H9 (cell line): ENCODE data around the gene SNX18. TPM values are rescaled to one million over a fixed set of nuclear protein-coding genes. Genes with fewer than 3 reads are reported as not detected.

ENCODE experiments used
- DNase-seq: peaks from one replicate; pipeline ENCODE4 v3.0.0-alpha.2; 2017
- H2AFZ ChIP-seq: one replicate; pipeline ENCODE4 v1.6.1; 2013; ENCODE audit warnings: mild to moderate bottlenecking, low read length, control low read depth, moderate library complexity
- H2AK5ac ChIP-seq: 2 replicates; pipeline ENCODE4 v1.6.1; 2013; ENCODE audit warnings: low read length, control low read depth, mixed read lengths; ENCODE audit not compliant: insufficient read length
- H2BK120ac ChIP-seq: one replicate; pipeline ENCODE4 v1.6.1; 2013; ENCODE audit warnings: low read depth, mild to moderate bottlenecking, low read length, control low read depth, inconsistent platforms; ENCODE audit not compliant: poor library complexity, severe bottlenecking
- H2BK12ac ChIP-seq: 2 replicates; pipeline ENCODE4 v1.6.1; 2013; ENCODE audit warnings: low read length, control low read depth, mixed read lengths, low read depth; ENCODE audit not compliant: insufficient read length
- H2BK15ac ChIP-seq: 2 replicates; pipeline ENCODE4 v1.6.1; 2013; ENCODE audit warnings: low read depth, low read length, control low read depth
- H2BK20ac ChIP-seq: one replicate; pipeline ENCODE4 v1.6.1; 2013; ENCODE audit warnings: low read depth, mild to moderate bottlenecking, low read length, control low read depth, inconsistent platforms; ENCODE audit not compliant: poor library complexity, severe bottlenecking
- H2BK5ac ChIP-seq: 2 replicates; pipeline ENCODE4 v1.6.1; 2013; ENCODE audit warnings: low read length, control low read depth, mixed read lengths; ENCODE audit not compliant: insufficient read length
- H3K14ac ChIP-seq: 2 replicates; pipeline ENCODE4 v1.6.1; 2013; ENCODE audit warnings: low read length, control low read depth; ENCODE audit not compliant: insufficient read depth
- H3K18ac ChIP-seq: 2 replicates; pipeline ENCODE4 v1.6.1; 2013; ENCODE audit warnings: low read depth, mild to moderate bottlenecking, mixed read lengths, low read length, control low read depth; ENCODE audit not compliant: insufficient read length
- H3K23ac ChIP-seq: 2 replicates; pipeline ENCODE4 v1.6.1; 2013; ENCODE audit warnings: low read length, control low read depth, mixed read lengths, low read depth; ENCODE audit not compliant: insufficient read length
- H3K23me2 ChIP-seq: 2 replicates; pipeline ENCODE4 v1.6.1; 2013; ENCODE audit warnings: low read depth, mild to moderate bottlenecking, mixed read lengths, low read length, control low read depth; ENCODE audit not compliant: insufficient read length, poor library complexity, severe bottlenecking
- H3K27ac ChIP-seq: 2 replicates; pipeline ENCODE4 v1.5.1; 2013; ENCODE audit warnings: low read length, control low read depth, mixed read lengths, low read depth; ENCODE audit not compliant: insufficient read length
- H3K27me3 ChIP-seq: 2 replicates; pipeline ENCODE4 v1.6.1; 2013; ENCODE audit warnings: low read length, control low read depth, inconsistent platforms; ENCODE audit not compliant: insufficient read depth
- H3K4ac ChIP-seq: 2 replicates; pipeline ENCODE4 v1.6.1; 2013; ENCODE audit warnings: low read depth, mild to moderate bottlenecking, control low read depth, inconsistent platforms, low read length, moderate library complexity
- H3K4me1 ChIP-seq: 2 replicates; pipeline ENCODE4 v1.6.1; 2013; ENCODE audit warnings: low read length, control low read depth, inconsistent platforms; ENCODE audit not compliant: insufficient read depth
- H3K4me2 ChIP-seq: 2 replicates; pipeline ENCODE4 v1.6.1; 2013; ENCODE audit warnings: low read length, control low read depth, mixed read lengths; ENCODE audit not compliant: insufficient read length, insufficient read depth
- H3K56ac ChIP-seq: 2 replicates; pipeline ENCODE4 v1.6.1; 2013; ENCODE audit warnings: low read depth, mild to moderate bottlenecking, mixed read lengths, low read length, control low read depth; ENCODE audit not compliant: insufficient read length
- H3K79me1 ChIP-seq: 2 replicates; pipeline ENCODE4 v1.6.1; 2013; ENCODE audit warnings: low read depth, mild to moderate bottlenecking, moderate library complexity, low read length, control low read depth, inconsistent platforms; ENCODE audit not compliant: insufficient read depth, poor library complexity, severe bottlenecking
- H3K79me2 ChIP-seq: 2 replicates; pipeline ENCODE4 v1.6.1; 2013; ENCODE audit warnings: low read length, control low read depth, inconsistent platforms; ENCODE audit not compliant: insufficient read depth
- H3K9ac ChIP-seq: 2 replicates; pipeline ENCODE4 v1.6.1; 2013; ENCODE audit warnings: low read length, control low read depth, mixed read lengths; ENCODE audit not compliant: insufficient read length; ENCODE audit errors: extremely low read depth
- H3K9me3 ChIP-seq: one replicate; pipeline ENCODE4 v1.6.1; 2013; ENCODE audit warnings: low read depth, low read length, inconsistent platforms; ENCODE audit not compliant: control insufficient read depth
- H3T11ph ChIP-seq: one replicate; pipeline ENCODE4 v1.6.1; 2013; ENCODE audit warnings: mild to moderate bottlenecking, low read length, control low read depth, inconsistent platforms
- H4K20me1 ChIP-seq: one replicate; pipeline ENCODE4 v1.6.1; 2013; ENCODE audit not compliant: control insufficient read depth, insufficient read length, insufficient read depth
- H4K5ac ChIP-seq: 2 replicates; pipeline ENCODE4 v1.6.1; 2013; ENCODE audit warnings: low read depth, mild to moderate bottlenecking, mixed read lengths, low read length, control low read depth; ENCODE audit not compliant: insufficient read length
- H4K8ac ChIP-seq: replicated peaks from 2 replicates; pipeline ENCODE4 v1.6.1; 2013; ENCODE audit warnings: low read length, control low read depth, mixed read lengths, low read depth; ENCODE audit not compliant: insufficient read length
- H4K91ac ChIP-seq: 2 replicates; pipeline ENCODE4 v1.6.1; 2013; ENCODE audit warnings: low read depth, mild to moderate bottlenecking, moderate library complexity, mixed read lengths, low read length, control low read depth; ENCODE audit not compliant: insufficient read length
- H3K27ac Mint-ChIP-seq, 3 experiments: 2 replicates in 2 of 3; 3 replicates in 1 of 3; pipeline ENCODE4 v1.8.0; 2020 to 2021; ENCODE audit warnings: mixed read lengths in 3 of 3, mild to moderate bottlenecking in 1 of 3, moderate library complexity in 1 of 3
- H3K27me3 Mint-ChIP-seq: 2 replicates; pipeline ENCODE4 v1.8.0; 2021; ENCODE audit warnings: low read depth, mild to moderate bottlenecking, moderate library complexity, mixed read lengths
- H3K36me3 Mint-ChIP-seq, 3 experiments: 2 replicates in 2 of 3; 3 replicates in 1 of 3; pipeline ENCODE4 v1.8.0; 2020 to 2021; ENCODE audit warnings: low read depth in 3 of 3, mixed read lengths in 3 of 3; ENCODE audit not compliant: insufficient read depth in 1 of 3
- H3K4me1 Mint-ChIP-seq, 2 experiments: 2 replicates each; pipeline ENCODE4 v1.8.0; 2020; ENCODE audit warnings: mixed read lengths in 2 of 2
- H3K4me3 Mint-ChIP-seq, 2 experiments: 2 replicates in 1 of 2; 3 replicates in 1 of 2; pipeline ENCODE4 v1.8.0; 2020 to 2021; ENCODE audit warnings: mild to moderate bottlenecking in 2 of 2, mixed read lengths in 2 of 2, moderate library complexity in 1 of 2
- H3K9me3 Mint-ChIP-seq, 2 experiments: 2 replicates in 1 of 2; 3 replicates in 1 of 2; pipeline ENCODE4 v1.8.0; 2020; ENCODE audit warnings: mild to moderate bottlenecking in 2 of 2, mixed read lengths in 2 of 2, moderate library complexity in 1 of 2
- WGBS: extraction: QIAGEN DNeasy Blood & Tissue Kit; methylation state at CpG from one replicate; pipeline ENCODE4 v1.1.7; 2013; ENCODE audit warnings: missing lambda C conversion rate, low lambda C conversion rate, mixed read lengths; ENCODE audit not compliant: insufficient read length; ENCODE audit errors: extremely low coverage; 5-methylcytosine and 5-hydroxymethylcytosine counted together
- total RNA-seq: library from RNA; stranded (reverse); gene quantifications from 2 replicates; pipeline ENCODE4 v1.2.1, GENCODE V29; 2021
- TF ChIP-seq, protein P1 (sequence below): fragments of 200-600 bp; sonication (generic); conservative IDR thresholded peaks from 3 replicates; pipeline ENCODE4 v1.8.0; 2021; ENCODE audit warnings: antibody characterized with exemption, mild to moderate bottlenecking

SNX18 gene
- total RNA-seq, 1 experiment from 2014 or later = 17.2 TPM

DNA sequence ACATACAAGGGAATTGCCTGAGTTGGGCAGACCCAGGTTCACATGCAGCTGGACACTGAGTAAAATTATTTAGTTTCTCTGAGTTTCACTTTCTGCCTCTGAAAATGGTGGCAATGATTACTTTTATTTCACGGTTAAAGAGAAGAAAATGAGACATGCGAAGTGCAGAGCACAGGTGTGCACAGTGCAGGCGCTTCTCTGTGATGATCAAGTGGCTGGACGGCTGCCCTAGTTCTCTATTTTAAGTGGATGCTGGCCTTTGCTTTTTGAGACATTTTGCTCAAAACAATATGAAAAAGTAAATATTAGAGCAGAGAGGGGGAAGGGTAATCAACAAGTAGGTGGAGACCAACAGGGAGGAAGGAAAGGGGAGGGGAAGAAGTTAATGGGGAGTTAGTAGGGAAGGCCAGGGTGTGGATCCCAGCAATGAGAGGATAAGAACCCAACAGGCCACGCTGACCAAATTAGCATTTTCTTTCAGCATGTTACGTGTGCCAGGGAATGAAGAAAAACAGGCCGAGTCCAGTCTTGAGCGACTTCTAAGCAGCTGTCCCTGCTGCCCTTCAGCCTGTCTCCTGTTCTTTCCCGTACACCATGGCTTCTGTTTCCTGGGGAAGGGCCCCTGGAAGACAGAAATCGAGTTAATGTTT is 16.1 kb downstream of the SNX18 start:
- H3K27me3 ChIP-seq = no peaks in the 10 kb centered on the region
- H3K27ac ChIP-seq = no peak overlapping the region
- H4K8ac ChIP-seq = no peak overlapping the region
- no peak overlapping the region for H3K18ac ChIP-seq
- H3K79me2 ChIP-seq = no peaks in the 10 kb centered on the region; the same call in 1 of the 2 replicates
- H2BK15ac ChIP-seq = no peak overlapping the region
- TF ChIP-seq, protein P1, sequence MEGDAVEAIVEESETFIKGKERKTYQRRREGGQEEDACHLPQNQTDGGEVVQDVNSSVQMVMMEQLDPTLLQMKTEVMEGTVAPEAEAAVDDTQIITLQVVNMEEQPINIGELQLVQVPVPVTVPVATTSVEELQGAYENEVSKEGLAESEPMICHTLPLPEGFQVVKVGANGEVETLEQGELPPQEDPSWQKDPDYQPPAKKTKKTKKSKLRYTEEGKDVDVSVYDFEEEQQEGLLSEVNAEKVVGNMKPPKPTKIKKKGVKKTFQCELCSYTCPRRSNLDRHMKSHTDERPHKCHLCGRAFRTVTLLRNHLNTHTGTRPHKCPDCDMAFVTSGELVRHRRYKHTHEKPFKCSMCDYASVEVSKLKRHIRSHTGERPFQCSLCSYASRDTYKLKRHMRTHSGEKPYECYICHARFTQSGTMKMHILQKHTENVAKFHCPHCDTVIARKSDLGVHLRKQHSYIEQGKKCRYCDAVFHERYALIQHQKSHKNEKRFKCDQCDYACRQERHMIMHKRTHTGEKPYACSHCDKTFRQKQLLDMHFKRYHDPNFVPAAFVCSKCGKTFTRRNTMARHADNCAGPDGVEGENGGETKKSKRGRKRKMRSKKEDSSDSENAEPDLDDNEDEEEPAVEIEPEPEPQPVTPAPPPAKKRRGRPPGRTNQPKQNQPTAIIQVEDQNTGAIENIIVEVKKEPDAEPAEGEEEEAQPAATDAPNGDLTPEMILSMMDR = no peak
- H3K56ac ChIP-seq = no peak overlapping the region
- no peaks in the 10 kb centered on the region for H4K20me1 ChIP-seq
- Mint-ChIP-seq H3K27me3 (no peaks in the 10 kb centered on the region), H3K4me1 (peaks cover 13 to 18% of the 10 kb centered on the region in 2 experiments), H3K36me3 (no peaks in the 10 kb centered on the region; a peak in 2 of 7 replicates), H3K27ac (peak overlapping the region; percentile 32 to 86 (median 82)), H3K4me3 (no peak overlapping the region), H3K9me3 (no peaks in the 10 kb centered on the region)
- no peak overlapping the region for H2AK5ac ChIP-seq
- no peak overlapping the region for H2BK5ac ChIP-seq
- no peak overlapping the region for H3T11ph ChIP-seq
- no peak for DNase-seq
- H4K91ac ChIP-seq = no peak overlapping the region
- H4K5ac ChIP-seq = no peak overlapping the region
- no peak overlapping the region for H3K4ac ChIP-seq
- no peak overlapping the region for H3K23ac ChIP-seq
- peaks cover 3% of the 10 kb centered on the region; the same call in 1 of the 2 replicates for H3K4me1 ChIP-seq
- no peak overlapping the region for H2BK12ac ChIP-seq
- no peak overlapping the region for H3K4me2 ChIP-seq
- no peak overlapping the region for H3K9ac ChIP-seq
- no peak overlapping the region for H2AFZ ChIP-seq
- H3K9me3 ChIP-seq = no peaks in the 10 kb centered on the region
- no peak overlapping the region for H2BK120ac ChIP-seq
- WGBS = no CpG with 5 or more reads among the region's 10 CpGs
- peaks cover 3% of the 10 kb centered on the region for H3K79me1 ChIP-seq
- no peak overlapping the region for H3K14ac ChIP-seq
- no peaks in the 10 kb centered on the region for H3K23me2 ChIP-seq
- no peak overlapping the region for H2BK20ac ChIP-seq
